Tibial nerve (tissue), 4 donors: Measurements from ENCODE around the gene DNM3. TPM values are rescaled to one million over a fixed set of nuclear protein-coding genes. Genes with fewer than 3 reads are reported as not detected.

Experiments used
- DNase-seq, 2 donors: peaks; one replicate each; pipeline ENCODE4 v3.0.0-alpha.2; 2019; ENCODE audit warnings: low spot score in 2 of 2
- H3K27ac ChIP-seq, 4 donors: fragments of 200-600 bp; sonication (generic) in 3 of 4; one replicate each; pipeline ENCODE4 v1.5.1; 2017 to 2019; ENCODE audit warnings: mild to moderate bottlenecking in 1 of 4
- H3K27me3 ChIP-seq, 2 donors: fragments of 200-600 bp; sonication (generic) in 1 of 2; one replicate each; pipeline versions ENCODE4 v1.5.1 to v1.6.0; 2017 to 2019
- H3K36me3 ChIP-seq, 3 donors: fragments of 200-600 bp; sonication (generic); one replicate each; pipeline ENCODE4 v1.5.1; 2018 to 2019
- H3K4me1 ChIP-seq, 4 donors: fragments of 200-600 bp; sonication (generic) in 3 of 4; one replicate each; pipeline ENCODE4 v1.5.1; 2017 to 2019
- H3K4me3 ChIP-seq, 4 donors: fragments of 200-600 bp; sonication (generic) in 3 of 4; one replicate each; pipeline ENCODE4 v1.5.1; 2017 to 2019; ENCODE audit warnings: mild to moderate bottlenecking in 1 of 4, moderate library complexity in 1 of 4
- H3K9me3 ChIP-seq, 4 donors: fragments of 200-600 bp; sonication (generic) in 3 of 4; one replicate each; pipeline ENCODE4 v1.5.1; 2017 to 2019
- CTCF ChIP-seq, 5 experiments: fragments of 200-600 bp in 3 of 5; fragments of 450-650 bp in 2 of 5; sonication (generic) in 3 of 5; IDR thresholded peaks; one replicate each; pipeline ENCODE4 v1.5.1; 2016 to 2019; ENCODE audit warnings: antibody characterized with exemption in 5 of 5, mild to moderate bottlenecking in 3 of 5, moderate library complexity in 2 of 5
- EP300 ChIP-seq, 2 donors: sonication (generic); formaldehyde crosslinking; IDR thresholded peaks; one replicate each; pipeline ENCODE4 v1.6.1; 2017; ENCODE audit warnings: antibody characterized with exemption in 2 of 2, mild to moderate bottlenecking in 1 of 2
- POLR2A ChIP-seq, 2 donors: fragments of 450-650 bp; IDR thresholded peaks; one replicate each; pipeline ENCODE4 v1.6.1; 2017; ENCODE audit warnings: antibody characterized with exemption in 2 of 2, mild to moderate bottlenecking in 2 of 2, moderate library complexity in 2 of 2
- WGBS, 2 donors: methylation state at CpG; one replicate each; pipeline ENCODE4 v1.1.5; 2018; 5-methylcytosine and 5-hydroxymethylcytosine counted together
- total RNA-seq, 4 donors: library from RNA; depleted of rRNA; stranded (reverse); fragments of >200 nt; gene quantifications; one replicate each; pipeline ENCODE4 v1.1.0, GENCODE V29; 2016

DNM3 gene
- total RNA-seq, 4 donors from 2014 or later = 9.8 to 15.3 (median 12.3) TPM

- WGBS, 2 donors = 43 to 45% methylated on average over 1 of the region's 1 CpG
- TF ChIP-seq CTCF (IDR thresholded peaks at IDR 0.05) (no peak), POLR2A (IDR thresholded peaks at IDR 0.05) (no peak), EP300 (IDR thresholded peaks at IDR 0.05) (no peak)
- H3K4me1 ChIP-seq = peaks cover 0 to 5% (median 0%) of the 10 kb centered on the region in 4 donors
These were observed 410.2 kb downstream of the DNM3 start for GRCh38 chr1:172251486-172251885.

GRCh38 chr1:172252321-172252720 is 411.0 kb downstream of the DNM3 start:
- 60% methylated on average over 4 of the region's 4 CpGs for WGBS, 2 donors
- Histone ChIP-seq H3K27me3 (no peaks in the 10 kb centered on the region), H3K9me3 (no peaks in the 10 kb centered on the region), H3K36me3 (no peaks in the 10 kb centered on the region), H3K4me3 (no peak overlapping the region), H3K4me1 (peaks cover 0 to 5% (median 0%) of the 10 kb centered on the region in 4 donors), H3K27ac (no peak overlapping the region)
- DNase-seq = no peak
- TF ChIP-seq EP300 (IDR thresholded peaks at IDR 0.05) (no peak), POLR2A (IDR thresholded peaks at IDR 0.05) (no peak), CTCF (IDR thresholded peaks at IDR 0.05) (no peak)

More at GRCh38 chr1:172251486-172251885, 410.2 kb downstream of the DNM3 start:
- Histone ChIP-seq H3K9me3 (no peaks in the 10 kb centered on the region), H3K36me3 (no peaks in the 10 kb centered on the region), H3K27me3 (no peaks in the 10 kb centered on the region), H3K27ac (peak overlapping the region in 1 of 4 donors; percentile 23), H3K4me3 (no peak overlapping the region)
- no peak for DNase-seq

- no peak for DNase-seq
- H3K27ac ChIP-seq = no peak overlapping the region
- H3K36me3 ChIP-seq = no peaks in the 10 kb centered on the region
- no peaks in the 10 kb centered on the region for H3K9me3 ChIP-seq
- H3K27me3 ChIP-seq = no peaks in the 10 kb centered on the region
- peaks cover 0 to 5% (median 0%) of the 10 kb centered on the region in 4 donors for H3K4me1 ChIP-seq
- TF ChIP-seq EP300 (IDR thresholded peaks at IDR 0.05) = no peak
- no peak for TF ChIP-seq CTCF (IDR thresholded peaks at IDR 0.05)
- no peak for TF ChIP-seq POLR2A (IDR thresholded peaks at IDR 0.05)
- WGBS, 2 donors = 77 to 90% methylated on average over 2 of the region's 2 CpGs
- H3K4me3 ChIP-seq = no peak overlapping the region
These were observed 411.7 kb downstream of the DNM3 start for GRCh38 chr1:172252958-172253357.

- Histone ChIP-seq H3K9me3 (peaks cover 0 to 2% (median under 1%) of the 10 kb centered on the region in 4 donors), H3K4me3 (no peak overlapping the region), H3K27ac (no peak overlapping the region), H3K36me3 (no peaks in the 10 kb centered on the region), H3K27me3 (no peaks in the 10 kb centered on the region), H3K4me1 (peaks cover 0 to 5% (median 0%) of the 10 kb centered on the region in 4 donors)
- TF ChIP-seq EP300 (IDR thresholded peaks at IDR 0.05) = no peak
- TF ChIP-seq CTCF (IDR thresholded peaks at IDR 0.05) = no peak
- no peak for TF ChIP-seq POLR2A (IDR thresholded peaks at IDR 0.05)
- 38 to 40% methylated on average over 3 of the region's 3 CpGs for WGBS, 2 donors
- no peak for DNase-seq
These were observed 413.4 kb downstream of the DNM3 start for GRCh38 chr1:172254521-172255222.

- Histone ChIP-seq H3K4me1 (peaks cover 0 to 5% (median 0%) of the 10 kb centered on the region in 4 donors), H3K4me3 (no peak overlapping the region), H3K36me3 (no peaks in the 10 kb centered on the region), H3K9me3 (peaks cover 0 to 7% (median 2%) of the 10 kb centered on the region in 4 donors), H3K27me3 (no peaks in the 10 kb centered on the region), H3K27ac (no peak overlapping the region)
- DNase-seq = no peak
- TF ChIP-seq EP300 (IDR thresholded peaks at IDR 0.05) = no peak
- TF ChIP-seq CTCF (IDR thresholded peaks at IDR 0.05) = no peak
- no peak for TF ChIP-seq POLR2A (IDR thresholded peaks at IDR 0.05)
These were observed 413.9 kb downstream of the DNM3 start for GRCh38 chr1:172255223-172255560.
